Esophagus muscularis mucosa (tissue), 4 donors: ENCODE data around the gene OLA1.

Experiments used
- CTCF ChIP-seq, 3 experiments: fragments of 200-600 bp in 2 of 3; fragments of 450-650 bp in 1 of 3; sonication (generic) in 2 of 3; IDR thresholded peaks; one replicate each; pipeline ENCODE4 v1.5.1; 2017 to 2019; ENCODE audit warnings: antibody characterized with exemption in 3 of 3, mild to moderate bottlenecking in 2 of 3, moderate library complexity in 1 of 3
- EP300 ChIP-seq: sonication (generic); formaldehyde crosslinking; IDR thresholded peaks from one replicate; pipeline ENCODE4 v1.6.1; 2017; ENCODE audit warnings: antibody characterized with exemption
- POLR2A ChIP-seq: fragments of 450-650 bp; IDR thresholded peaks from one replicate; pipeline ENCODE4 v1.6.1; 2017; ENCODE audit warnings: antibody characterized with exemption, moderate library complexity, mild to moderate bottlenecking, low read depth
- POLR2AphosphoS5 ChIP-seq, 2 donors: sonication (generic); formaldehyde crosslinking; IDR thresholded peaks; one replicate each; pipeline ENCODE4 v1.6.1; 2017; ENCODE audit warnings: antibody characterized with exemption in 2 of 2

GRCh38 chr2:174184915-174185314, 63.4 kb downstream of the OLA1 start:
- no peak for TF ChIP-seq CTCF (IDR thresholded peaks at IDR 0.05)
- TF ChIP-seq POLR2AphosphoS5 (IDR thresholded peaks at IDR 0.05) = no peak
- TF ChIP-seq POLR2A = no peak
- TF ChIP-seq EP300 = no peak
